Inflammatory macrophage (primary cell): ENCODE measurements around the gene CPT1C.

Experiments used
- DNase-seq, 2 donors: peaks; one replicate each; pipeline ENCODE4 v3.0.0-alpha.2; 2020 to 2022
- total RNA-seq, 18 experiments: gene quantifications; one replicate each; lab custom pipeline; 2026; ENCODE audit warnings: mixed read lengths in 6 of 18, inconsistent platforms in 2 of 18; lab: John Stamatoyannopoulos, UW

CPT1C gene
- total RNA-seq = 0 to 0.24 (median 0.05) reads per million in 18 experiments

GRCh38 chr19:49690656-49691242 is at the start of gene CPT1C:
CPT1C (plus strand) TSS chr19:49691116; CDS start chr19:49692253, 1,137 bp downstream.
- no peak for DNase-seq

GRCh38 chr19:49641688-49642491 is 49.0 kb upstream of the CPT1C start, which contains the start of gene SCAF1:
SCAF1 (plus strand) TSS chr19:49642209; CDS start chr19:49645027, 2,818 bp downstream.
- peak; percentile 100 for DNase-seq

- DNase-seq = no peak
These were observed 48.4 kb upstream of the CPT1C start for GRCh38 chr19:49642492-49643035.

- DNase-seq = no peak
These were observed 47.5 kb upstream of the CPT1C start for GRCh38 chr19:49643466-49643865.

GRCh38 chr19:49645592-49645991 is 45.3 kb upstream of the CPT1C start:
- DNase-seq = no peak

- DNase-seq = no peak
These were observed 44.9 kb upstream of the CPT1C start for GRCh38 chr19:49645995-49646394.

- no peak for DNase-seq
These were observed 44.3 kb upstream of the CPT1C start for GRCh38 chr19:49646586-49646985.

GRCh38 chr19:49651029-49651819 is 39.7 kb upstream of the CPT1C start:
- DNase-seq = no peak

- DNase-seq = no peak
These were observed 38.9 kb upstream of the CPT1C start for GRCh38 chr19:49651820-49652550.

- no peak for DNase-seq
These were observed 38.1 kb upstream of the CPT1C start for GRCh38 chr19:49652551-49653465.

- DNase-seq = no peak
These were observed 37.5 kb upstream of the CPT1C start for GRCh38 chr19:49653466-49653806.

GRCh38 chr19:49654581-49654980 is 36.3 kb upstream of the CPT1C start:
- no peak for DNase-seq

- DNase-seq = no peak
These were observed 35.1 kb upstream of the CPT1C start for GRCh38 chr19:49655570-49656455.

GRCh38 chr19:49656456-49657109 is 34.3 kb upstream of the CPT1C start:
- DNase-seq = no peak

- no peak for DNase-seq
These were observed 33.3 kb upstream of the CPT1C start for GRCh38 chr19:49657493-49658138.

- DNase-seq = no peak
These were observed 32.8 kb upstream of the CPT1C start for GRCh38 chr19:49658139-49658517.

GRCh38 chr19:49658566-49659442 is 32.1 kb upstream of the CPT1C start:
- no peak for DNase-seq

- no peak for DNase-seq
These were observed 30.5 kb upstream of the CPT1C start for GRCh38 chr19:49660338-49660961.
